Vagina (tissue), 2 donors: ENCODE measurements around the gene MYRIP. TPM values are rescaled to one million over a fixed set of nuclear protein-coding genes. Genes with fewer than 3 reads are reported as not detected.

ENCODE experiments used
- DNase-seq, 2 donors: peaks; one replicate each; pipeline ENCODE4 v3.0.0-alpha.2; 2017; ENCODE audit errors: extremely low spot score in 2 of 2
- H3K27ac ChIP-seq: fragments of 200-600 bp; sonication (generic); one replicate; pipeline ENCODE4 v1.5.1; 2019
- H3K27me3 ChIP-seq: fragments of 200-600 bp; sonication (generic); one replicate; pipeline ENCODE4 v1.5.1; 2019
- H3K36me3 ChIP-seq, 2 donors: fragments of 200-600 bp; sonication (generic); one replicate each; pipeline ENCODE4 v1.5.1; 2017 to 2019
- H3K4me1 ChIP-seq: fragments of 200-600 bp; sonication (generic); one replicate; pipeline ENCODE4 v1.5.1; 2019
- H3K4me3 ChIP-seq, 2 donors: fragments of 200-600 bp; sonication (generic); 1 replicate in 1 of 2; 2 replicates in 1 of 2; pipeline ENCODE4 v1.5.1; 2016 to 2019
- H3K9me3 ChIP-seq: fragments of 200-600 bp; sonication (generic); one replicate; pipeline ENCODE4 v1.5.1; 2019
- POLR2A ChIP-seq, 2 donors: fragments of 450-650 bp; IDR thresholded peaks; one replicate each; pipeline ENCODE4 v1.6.1; 2017; ENCODE audit warnings: antibody characterized with exemption in 2 of 2, mild to moderate bottlenecking in 2 of 2, moderate library complexity in 2 of 2
- POLR2AphosphoS5 ChIP-seq, 2 donors: sonication (generic); formaldehyde crosslinking; IDR thresholded peaks; one replicate each; pipeline ENCODE4 v1.9.0; 2017; ENCODE audit warnings: antibody characterized with exemption in 2 of 2, mild to moderate bottlenecking in 2 of 2, low read depth in 1 of 2; ENCODE audit not compliant: insufficient read depth in 1 of 2
- intact Hi-C: fragments of 100-400 bp; cut with DNase I; formaldehyde crosslinking; loops from one replicate; pipeline ENCODE4 v1.15.1; 2023
- total RNA-seq: library from RNA; depleted of rRNA; stranded (reverse); fragments of >200 nt; gene quantifications from one replicate; pipeline ENCODE4 v1.2.3, GENCODE V29; 2016
- TF ChIP-seq, protein P1 (sequence below), 3 experiments: fragments of 450-650 bp in 2 of 3; fragments of 200-600 bp in 1 of 3; sonication (generic) in 1 of 3; IDR thresholded peaks; one replicate each; pipeline ENCODE4 v1.5.1; 2017 to 2019; ENCODE audit warnings: antibody characterized with exemption in 3 of 3, mild to moderate bottlenecking in 2 of 3, moderate library complexity in 2 of 3

MYRIP gene
- total RNA-seq, 1 donor from 2014 or later = 7.4 TPM

DNA sequence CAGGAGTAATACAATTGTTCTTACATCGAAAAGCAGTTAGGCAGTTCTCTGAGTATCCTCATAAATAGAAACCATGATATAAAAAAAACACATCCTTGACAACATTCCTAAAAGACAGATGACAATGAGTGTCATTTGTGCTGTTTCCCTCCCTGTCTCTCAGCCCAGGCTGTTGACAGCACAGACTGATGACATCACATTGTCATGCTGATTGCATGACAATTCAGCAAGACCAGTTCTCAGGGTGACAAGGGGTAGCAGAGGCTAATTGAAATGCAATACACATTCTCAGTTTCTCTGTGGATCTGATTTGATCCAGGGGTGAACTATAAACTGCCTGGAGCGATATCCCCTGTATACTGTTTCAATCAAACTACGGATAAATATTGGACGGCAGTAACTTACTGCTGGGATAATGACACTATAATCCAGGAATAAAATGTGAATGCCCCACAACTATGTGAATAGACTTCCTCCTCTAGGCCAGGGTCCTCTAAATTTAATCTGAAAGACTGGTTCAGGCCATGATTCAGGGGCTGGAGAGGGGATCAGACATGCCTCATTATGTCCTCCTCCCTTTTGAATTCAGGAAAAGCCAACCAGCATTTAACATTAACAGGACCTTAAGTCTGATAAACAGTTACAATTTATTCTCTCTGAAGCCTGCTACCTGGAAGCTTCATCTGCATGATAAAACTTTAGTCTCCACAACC lies 483.4 kb downstream of the MYRIP start:
- H3K4me3 ChIP-seq = no peak overlapping the region
- H3K27ac ChIP-seq = no peak overlapping the region
- TF ChIP-seq, protein P1, sequence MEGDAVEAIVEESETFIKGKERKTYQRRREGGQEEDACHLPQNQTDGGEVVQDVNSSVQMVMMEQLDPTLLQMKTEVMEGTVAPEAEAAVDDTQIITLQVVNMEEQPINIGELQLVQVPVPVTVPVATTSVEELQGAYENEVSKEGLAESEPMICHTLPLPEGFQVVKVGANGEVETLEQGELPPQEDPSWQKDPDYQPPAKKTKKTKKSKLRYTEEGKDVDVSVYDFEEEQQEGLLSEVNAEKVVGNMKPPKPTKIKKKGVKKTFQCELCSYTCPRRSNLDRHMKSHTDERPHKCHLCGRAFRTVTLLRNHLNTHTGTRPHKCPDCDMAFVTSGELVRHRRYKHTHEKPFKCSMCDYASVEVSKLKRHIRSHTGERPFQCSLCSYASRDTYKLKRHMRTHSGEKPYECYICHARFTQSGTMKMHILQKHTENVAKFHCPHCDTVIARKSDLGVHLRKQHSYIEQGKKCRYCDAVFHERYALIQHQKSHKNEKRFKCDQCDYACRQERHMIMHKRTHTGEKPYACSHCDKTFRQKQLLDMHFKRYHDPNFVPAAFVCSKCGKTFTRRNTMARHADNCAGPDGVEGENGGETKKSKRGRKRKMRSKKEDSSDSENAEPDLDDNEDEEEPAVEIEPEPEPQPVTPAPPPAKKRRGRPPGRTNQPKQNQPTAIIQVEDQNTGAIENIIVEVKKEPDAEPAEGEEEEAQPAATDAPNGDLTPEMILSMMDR (IDR thresholded peaks at IDR 0.05) = no peak
- no peak for TF ChIP-seq POLR2A (IDR thresholded peaks at IDR 0.05)
- TF ChIP-seq POLR2AphosphoS5 (IDR thresholded peaks at IDR 0.05; ENCODE audit: insufficient read depth in 1 of 2, low read depth in 1 of 2) = no peak
- no peaks in the 10 kb centered on the region for H3K9me3 ChIP-seq
- no peaks in the 10 kb centered on the region for H3K4me1 ChIP-seq
- no peaks in the 10 kb centered on the region for H3K27me3 ChIP-seq
- DNase-seq = no peak
- intact Hi-C loops = no loop called here
- no peaks in the 10 kb centered on the region for H3K36me3 ChIP-seq

DNA sequence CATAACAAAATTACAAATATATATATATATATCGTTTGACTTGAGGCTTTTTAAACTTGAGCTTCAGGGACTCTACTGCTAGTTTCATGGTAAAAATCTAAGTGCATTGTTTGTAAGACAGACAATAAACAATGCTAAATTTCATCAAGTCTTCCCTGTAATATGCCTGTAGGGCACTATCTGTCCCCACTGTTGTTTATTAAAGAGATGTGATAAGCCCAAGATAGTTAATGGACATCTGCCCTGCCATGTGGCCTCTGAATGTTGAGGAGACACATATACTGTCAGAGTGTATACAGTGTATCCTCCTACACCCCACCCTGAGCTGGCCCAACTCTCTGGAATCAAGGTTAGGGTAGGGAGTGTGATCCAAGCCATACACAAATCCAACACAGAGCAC lies 485.0 kb downstream of the MYRIP start:
- no peaks in the 10 kb centered on the region for H3K4me1 ChIP-seq
- intact Hi-C loops = no loop called here
- H3K36me3 ChIP-seq = no peaks in the 10 kb centered on the region
- H3K9me3 ChIP-seq = no peaks in the 10 kb centered on the region
- H3K27me3 ChIP-seq = no peaks in the 10 kb centered on the region
- H3K4me3 ChIP-seq = no peak overlapping the region
- DNase-seq = no peak
- TF ChIP-seq POLR2AphosphoS5 (IDR thresholded peaks at IDR 0.05; ENCODE audit: insufficient read depth in 1 of 2, low read depth in 1 of 2) (no peak), POLR2A (IDR thresholded peaks at IDR 0.05) (no peak)
- TF ChIP-seq, protein P1 (IDR thresholded peaks at IDR 0.05) = no peak
- no peak overlapping the region for H3K27ac ChIP-seq

DNA sequence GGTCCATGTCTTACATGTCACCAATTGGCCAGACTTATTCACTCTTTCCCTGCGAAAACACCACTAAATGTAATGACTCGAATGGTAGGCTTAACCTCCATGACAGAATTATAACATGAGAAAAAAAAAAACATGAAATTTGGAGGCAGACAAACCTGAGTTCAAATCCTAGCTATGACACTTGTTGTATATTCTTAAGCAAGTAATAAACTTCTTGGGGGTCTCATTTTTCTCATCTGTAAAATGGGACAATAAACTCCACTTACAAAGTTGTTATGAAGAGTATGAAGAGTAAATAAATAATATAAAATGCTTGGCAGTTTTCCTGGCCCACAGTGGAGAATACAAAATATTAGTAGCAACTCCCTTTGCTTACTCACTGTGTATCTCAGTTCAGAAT lies 488.7 kb downstream of the MYRIP start:
- no peaks in the 10 kb centered on the region for H3K27me3 ChIP-seq
- no peaks in the 10 kb centered on the region for H3K9me3 ChIP-seq
- H3K36me3 ChIP-seq = no peaks in the 10 kb centered on the region
- intact Hi-C loops = no loop called here
- no peak overlapping the region for H3K4me3 ChIP-seq
- no peaks in the 10 kb centered on the region for H3K4me1 ChIP-seq
- TF ChIP-seq POLR2A (IDR thresholded peaks at IDR 0.05) = no peak
- TF ChIP-seq POLR2AphosphoS5 (IDR thresholded peaks at IDR 0.05; ENCODE audit: insufficient read depth in 1 of 2, low read depth in 1 of 2) = no peak
- TF ChIP-seq, protein P1 (IDR thresholded peaks at IDR 0.05) = no peak
- H3K27ac ChIP-seq = no peak overlapping the region
- no peak for DNase-seq

DNA sequence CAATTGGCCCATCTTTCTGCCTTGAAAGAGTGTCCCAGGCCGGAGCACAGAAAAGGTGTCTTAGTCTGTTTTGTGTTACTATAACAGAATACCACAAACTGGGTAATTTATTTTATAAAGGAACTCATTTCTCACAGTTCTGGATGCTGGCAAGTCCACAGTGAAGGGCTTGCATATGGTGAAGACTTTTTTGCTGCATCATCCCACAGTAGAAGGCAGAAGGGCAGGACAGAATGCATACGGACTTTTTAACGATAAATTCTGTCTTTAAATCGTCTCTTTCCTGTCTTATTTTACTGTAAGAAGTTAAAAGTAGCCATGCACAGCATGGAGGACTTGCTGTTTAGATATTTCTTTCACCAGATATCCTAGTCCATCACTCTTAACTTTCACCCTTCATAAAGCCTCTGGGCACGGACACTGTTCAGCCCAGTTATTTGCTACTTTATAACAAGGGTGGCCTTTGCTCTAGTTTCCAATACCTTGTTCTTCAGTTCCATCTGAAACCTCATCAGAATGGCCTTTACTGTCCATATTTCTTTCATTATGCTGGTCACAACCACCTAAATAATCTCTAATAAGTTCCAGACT lies 489.8 kb downstream of the MYRIP start:
- no peak for TF ChIP-seq POLR2AphosphoS5 (IDR thresholded peaks at IDR 0.05; ENCODE audit: insufficient read depth in 1 of 2, low read depth in 1 of 2)
- no peak for DNase-seq
- no peaks in the 10 kb centered on the region for H3K9me3 ChIP-seq
- no peak overlapping the region for H3K27ac ChIP-seq
- H3K27me3 ChIP-seq = no peaks in the 10 kb centered on the region
- H3K36me3 ChIP-seq = no peaks in the 10 kb centered on the region
- intact Hi-C loops = no loop called here
- no peaks in the 10 kb centered on the region for H3K4me1 ChIP-seq
- no peak overlapping the region for H3K4me3 ChIP-seq

DNA sequence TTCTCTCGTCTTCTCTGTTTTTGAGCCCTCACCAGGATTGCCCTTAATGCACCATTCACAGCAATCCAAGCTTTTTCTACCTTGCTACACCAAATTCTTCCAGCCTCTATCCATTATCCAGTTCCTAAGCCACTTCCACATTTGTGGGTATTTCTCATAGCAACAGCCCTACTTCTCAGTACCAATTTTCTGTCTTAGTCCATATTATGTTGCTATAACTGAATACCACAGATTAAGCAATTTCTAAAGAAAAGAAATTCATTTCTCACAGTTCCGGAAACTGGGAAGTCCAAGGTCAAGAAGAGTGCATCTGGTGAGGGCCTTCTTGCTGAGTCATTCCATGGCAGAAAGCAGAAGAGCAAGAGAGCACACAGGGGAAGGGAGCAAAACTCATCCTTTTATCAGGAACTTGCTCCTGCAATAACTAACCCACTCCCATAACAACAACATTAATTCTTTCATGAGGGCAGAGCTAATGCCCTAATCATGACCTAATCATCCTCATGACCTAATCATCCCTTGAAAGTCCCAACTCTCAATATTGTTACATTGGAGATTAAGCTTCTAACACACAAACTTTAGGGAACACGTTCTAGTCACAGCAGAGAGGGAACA lies 490.4 kb downstream of the MYRIP start:
- TF ChIP-seq POLR2AphosphoS5 (IDR thresholded peaks at IDR 0.05; ENCODE audit: insufficient read depth in 1 of 2, low read depth in 1 of 2) (no peak), POLR2A (IDR thresholded peaks at IDR 0.05) (no peak)
- TF ChIP-seq, protein P1 (IDR thresholded peaks at IDR 0.05) = no peak
- Histone ChIP-seq H3K4me1 (no peaks in the 10 kb centered on the region), H3K27me3 (no peaks in the 10 kb centered on the region), H3K36me3 (no peaks in the 10 kb centered on the region), H3K9me3 (no peaks in the 10 kb centered on the region), H3K4me3 (no peak overlapping the region), H3K27ac (no peak overlapping the region)
- DNase-seq = no peak
- intact Hi-C loops = no loop called here
